ENCODE data around the gene RIBC2.

DNA sequence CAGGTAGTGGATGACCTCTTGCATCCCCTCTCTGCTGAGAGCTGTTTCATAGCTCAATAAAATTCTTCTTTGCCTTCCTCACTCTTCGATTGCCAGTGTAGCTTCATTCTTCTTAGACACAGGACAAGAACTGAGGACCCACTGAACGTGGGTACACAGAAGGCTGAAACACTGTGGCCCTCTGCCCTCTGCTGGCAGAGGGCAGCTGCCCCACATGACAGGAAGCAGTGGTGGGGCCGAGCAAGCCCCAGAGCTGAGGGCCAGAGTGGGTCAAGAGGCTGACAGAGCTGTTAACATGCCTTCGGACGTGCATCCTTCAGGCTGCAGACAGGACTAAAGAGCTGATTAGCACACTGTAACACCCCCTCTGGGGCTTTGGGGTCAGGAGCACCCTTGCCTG lies 15.7 kb upstream of the RIBC2 start:
- TF ChIP-seq, protein P1, sequence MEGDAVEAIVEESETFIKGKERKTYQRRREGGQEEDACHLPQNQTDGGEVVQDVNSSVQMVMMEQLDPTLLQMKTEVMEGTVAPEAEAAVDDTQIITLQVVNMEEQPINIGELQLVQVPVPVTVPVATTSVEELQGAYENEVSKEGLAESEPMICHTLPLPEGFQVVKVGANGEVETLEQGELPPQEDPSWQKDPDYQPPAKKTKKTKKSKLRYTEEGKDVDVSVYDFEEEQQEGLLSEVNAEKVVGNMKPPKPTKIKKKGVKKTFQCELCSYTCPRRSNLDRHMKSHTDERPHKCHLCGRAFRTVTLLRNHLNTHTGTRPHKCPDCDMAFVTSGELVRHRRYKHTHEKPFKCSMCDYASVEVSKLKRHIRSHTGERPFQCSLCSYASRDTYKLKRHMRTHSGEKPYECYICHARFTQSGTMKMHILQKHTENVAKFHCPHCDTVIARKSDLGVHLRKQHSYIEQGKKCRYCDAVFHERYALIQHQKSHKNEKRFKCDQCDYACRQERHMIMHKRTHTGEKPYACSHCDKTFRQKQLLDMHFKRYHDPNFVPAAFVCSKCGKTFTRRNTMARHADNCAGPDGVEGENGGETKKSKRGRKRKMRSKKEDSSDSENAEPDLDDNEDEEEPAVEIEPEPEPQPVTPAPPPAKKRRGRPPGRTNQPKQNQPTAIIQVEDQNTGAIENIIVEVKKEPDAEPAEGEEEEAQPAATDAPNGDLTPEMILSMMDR (conservative IDR thresholded peaks at IDR 0.05; ENCODE audit: low read depth, low read length) = no peak
- TF ChIP-seq POLR2A (IDR thresholded peaks at IDR 0.05; ENCODE audit: low read depth, low read length) = no peak
- TF ChIP-seq RFX5 (IDR thresholded peaks at IDR 0.05; ENCODE audit: low read depth, low read length) = no peak

Data from IMR-90 (cell line).